Measurements from ENCODE around the gene ALK. TPM values are rescaled to one million over a fixed set of nuclear protein-coding genes. Genes with fewer than 3 reads are reported as not detected.

The ALK gene
- total RNA-seq, 4 donors from 2014 or later: 0.66 TPM; not detected in 3

DNA sequence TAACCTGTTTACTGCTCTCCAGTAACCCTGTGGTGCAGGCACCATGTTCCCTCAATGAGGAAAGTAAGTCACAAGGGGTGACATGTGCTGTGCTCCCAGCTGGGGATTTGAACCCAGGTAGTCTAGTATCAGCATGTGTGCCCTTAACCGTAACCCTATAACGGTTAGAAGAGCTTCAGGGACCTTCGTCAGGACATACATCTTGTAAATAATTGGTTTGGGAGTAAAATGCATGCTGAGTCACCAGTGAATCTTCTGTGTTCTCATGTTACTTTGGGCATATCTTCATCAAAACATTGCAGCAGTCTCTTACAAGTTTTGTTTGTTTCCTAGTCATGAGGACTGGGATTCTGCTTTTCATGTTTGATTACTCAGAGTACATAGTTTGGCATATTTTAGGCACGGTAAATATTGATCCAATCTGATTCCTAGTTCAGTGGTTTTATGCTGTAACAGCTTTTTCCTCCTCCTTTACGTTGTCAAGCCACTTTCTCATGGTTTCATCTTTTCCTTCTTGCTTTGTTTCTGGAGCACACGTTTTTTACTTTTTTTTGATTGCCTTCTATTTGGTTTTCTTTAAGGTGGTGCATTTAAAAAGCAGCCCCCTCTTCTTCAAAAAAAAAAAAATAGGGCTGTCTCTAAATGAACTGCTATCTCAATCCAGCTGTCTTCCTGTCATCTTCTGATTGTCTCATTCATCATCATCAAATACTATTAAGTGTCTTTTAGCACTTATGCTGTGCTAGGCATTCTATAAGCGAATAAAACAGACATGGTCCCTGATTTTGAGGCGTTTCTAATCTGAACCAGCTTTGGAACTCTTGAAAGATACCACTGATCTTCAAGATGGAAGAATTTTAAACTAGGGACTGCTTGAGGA lies 755.8 kb downstream of the ALK start:
- no peak for TF ChIP-seq POLR2A (IDR thresholded peaks at IDR 0.05)
- TF ChIP-seq, protein P1, sequence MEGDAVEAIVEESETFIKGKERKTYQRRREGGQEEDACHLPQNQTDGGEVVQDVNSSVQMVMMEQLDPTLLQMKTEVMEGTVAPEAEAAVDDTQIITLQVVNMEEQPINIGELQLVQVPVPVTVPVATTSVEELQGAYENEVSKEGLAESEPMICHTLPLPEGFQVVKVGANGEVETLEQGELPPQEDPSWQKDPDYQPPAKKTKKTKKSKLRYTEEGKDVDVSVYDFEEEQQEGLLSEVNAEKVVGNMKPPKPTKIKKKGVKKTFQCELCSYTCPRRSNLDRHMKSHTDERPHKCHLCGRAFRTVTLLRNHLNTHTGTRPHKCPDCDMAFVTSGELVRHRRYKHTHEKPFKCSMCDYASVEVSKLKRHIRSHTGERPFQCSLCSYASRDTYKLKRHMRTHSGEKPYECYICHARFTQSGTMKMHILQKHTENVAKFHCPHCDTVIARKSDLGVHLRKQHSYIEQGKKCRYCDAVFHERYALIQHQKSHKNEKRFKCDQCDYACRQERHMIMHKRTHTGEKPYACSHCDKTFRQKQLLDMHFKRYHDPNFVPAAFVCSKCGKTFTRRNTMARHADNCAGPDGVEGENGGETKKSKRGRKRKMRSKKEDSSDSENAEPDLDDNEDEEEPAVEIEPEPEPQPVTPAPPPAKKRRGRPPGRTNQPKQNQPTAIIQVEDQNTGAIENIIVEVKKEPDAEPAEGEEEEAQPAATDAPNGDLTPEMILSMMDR (IDR thresholded peaks at IDR 0.05): no peak
- WGBS, 2 donors: 61 to 68% methylated on average over 8 of the region's 8 CpGs
- intact Hi-C loops (cut with DNase I; ENCODE audit: low total_unique reads): no loop called here
- DNase-seq (ENCODE audit: low spot score in 2 of 2): no peak
- H3K4me3 ChIP-seq (ENCODE audit: low read depth, poor library complexity, severe bottlenecking): no peak overlapping the region

DNA sequence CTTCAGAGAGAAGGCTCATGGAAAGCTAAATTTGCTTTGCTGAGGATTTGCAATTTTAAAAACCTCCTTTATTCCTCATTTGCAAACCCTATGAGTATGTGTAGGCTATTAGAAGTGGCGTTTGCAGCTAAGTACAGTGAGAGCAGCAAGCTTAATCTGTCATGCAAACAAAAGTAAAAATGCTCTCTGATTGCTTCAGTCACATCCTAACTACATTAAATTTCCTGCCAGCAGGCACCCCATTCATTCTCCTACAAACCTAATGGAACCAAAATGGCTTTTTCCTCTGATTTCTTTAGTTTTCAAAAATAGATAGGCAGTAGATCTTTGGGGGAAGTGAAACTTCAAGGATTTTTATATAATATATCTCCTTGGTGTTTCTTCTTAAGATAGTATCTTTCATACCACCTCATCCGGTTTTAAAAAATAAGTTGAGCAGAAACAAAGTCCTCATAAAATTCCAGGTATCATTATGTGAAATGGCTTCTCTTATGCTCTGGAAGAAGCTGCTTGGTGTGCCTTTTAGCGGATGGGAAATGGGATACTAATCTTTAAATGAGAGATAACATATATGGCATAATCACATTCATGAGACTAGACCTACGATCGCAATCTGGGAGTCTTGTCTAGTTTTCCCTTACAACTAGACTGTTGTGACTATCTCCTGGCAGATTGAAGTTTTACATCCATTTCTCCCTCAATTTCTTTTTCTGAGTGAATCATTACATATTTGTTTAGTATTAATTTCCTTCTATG lies 757.1 kb downstream of the ALK start:
- intact Hi-C loops (cut with DNase I; ENCODE audit: low total_unique reads): no loop called here
- no peak for DNase-seq (ENCODE audit: low spot score in 2 of 2)

DNA sequence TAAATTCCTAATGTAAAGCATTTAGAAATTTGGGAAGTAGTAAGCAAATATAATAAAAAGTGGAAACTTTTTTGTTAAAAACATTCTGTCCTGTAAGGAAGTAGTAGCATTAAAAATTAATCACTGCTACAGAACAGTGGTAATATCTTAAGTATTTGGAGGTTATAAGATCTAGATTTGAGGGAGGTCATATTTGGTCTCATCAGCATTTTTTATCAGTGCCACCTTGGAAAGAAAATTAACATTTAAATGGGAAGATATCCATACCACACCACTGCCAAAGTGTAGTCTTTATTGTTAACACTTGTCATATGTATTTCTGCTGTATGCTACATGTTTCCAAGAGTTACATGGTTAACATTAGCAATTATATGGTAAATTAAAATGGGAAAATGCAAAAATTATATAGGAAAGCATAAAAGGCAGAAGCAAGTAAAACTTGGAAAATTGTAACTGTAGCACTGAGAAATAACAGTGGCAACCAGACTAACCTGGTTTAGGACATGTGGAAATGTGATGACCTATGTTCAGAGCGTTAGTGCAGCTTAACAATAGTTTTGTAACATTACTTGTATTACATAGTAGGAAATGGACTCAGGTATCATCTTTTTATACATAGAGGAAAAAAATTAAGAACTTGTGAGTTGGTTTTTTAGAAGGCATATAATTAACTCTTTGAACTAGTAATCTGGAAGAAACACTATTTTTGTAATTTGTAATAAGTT lies 759.0 kb downstream of the ALK start:
- DNase-seq (ENCODE audit: low spot score in 2 of 2): no peak
- no peak for TF ChIP-seq POLR2A (IDR thresholded peaks at IDR 0.05)
- TF ChIP-seq, protein P1 (IDR thresholded peaks at IDR 0.05): no peak
- H3K4me3 ChIP-seq (ENCODE audit: low read depth, poor library complexity, severe bottlenecking): no peak overlapping the region
- 81 to 83% methylated on average over 1 of the region's 1 CpG for WGBS, 2 donors
- intact Hi-C loops (cut with DNase I; ENCODE audit: low total_unique reads): no loop called here

More for the DNA sequence above, 757.1 kb downstream of the ALK start:
- TF ChIP-seq, protein P1 (IDR thresholded peaks at IDR 0.05): no peak
- TF ChIP-seq POLR2A (IDR thresholded peaks at IDR 0.05): no peak
- no peak overlapping the region for H3K4me3 ChIP-seq (ENCODE audit: low read depth, poor library complexity, severe bottlenecking)
- 86 to 88% methylated on average over 5 of the region's 5 CpGs for WGBS, 2 donors

DNA sequence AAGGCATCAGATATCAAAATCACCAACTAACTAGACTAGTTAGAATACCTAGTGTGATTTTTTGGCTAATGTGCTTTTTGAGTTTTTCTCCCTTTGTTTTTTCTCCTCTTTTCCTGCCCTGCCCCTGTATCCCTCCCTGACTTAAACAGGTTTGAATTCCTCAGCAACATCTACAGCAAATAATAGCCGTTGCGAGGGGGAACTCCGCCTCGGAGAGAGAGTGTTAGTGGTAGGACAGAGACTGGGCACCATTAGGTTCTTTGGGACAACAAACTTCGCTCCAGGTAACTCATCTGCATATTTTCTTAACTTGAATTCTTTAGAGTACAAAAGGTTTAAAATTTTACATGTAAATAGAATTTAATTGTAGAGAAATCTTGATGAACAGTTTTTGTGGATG lies 761.2 kb downstream of the ALK start:
- H3K4me3 ChIP-seq (ENCODE audit: low read depth, poor library complexity, severe bottlenecking): no peak overlapping the region
- intact Hi-C loops (cut with DNase I; ENCODE audit: low total_unique reads): no loop called here
- no peak for TF ChIP-seq POLR2A (IDR thresholded peaks at IDR 0.05)
- TF ChIP-seq, protein P1 (IDR thresholded peaks at IDR 0.05): no peak
- 86 to 91% methylated on average over 5 of the region's 5 CpGs for WGBS, 2 donors
- no peak for DNase-seq (ENCODE audit: low spot score in 2 of 2)

DNA sequence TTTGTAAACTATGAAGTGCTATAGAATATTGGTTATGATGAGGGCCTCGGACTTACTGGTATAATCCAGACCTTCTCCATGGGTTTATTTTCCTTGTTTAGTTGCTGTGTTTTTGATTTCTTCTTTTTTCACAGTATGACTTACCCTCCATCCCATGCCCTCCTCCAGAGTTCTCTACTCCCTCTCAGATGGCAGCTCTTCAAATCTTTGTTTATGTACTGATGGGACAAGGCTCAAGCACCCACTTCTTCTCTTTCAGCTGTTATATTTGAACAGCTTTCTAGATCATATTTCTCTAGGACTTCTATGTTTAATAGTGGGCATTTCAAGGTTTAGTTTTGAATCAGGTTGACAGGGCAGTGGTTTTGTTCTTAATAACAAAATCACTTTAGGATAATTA lies 762.3 kb downstream of the ALK start:
- H3K4me3 ChIP-seq (ENCODE audit: low read depth, poor library complexity, severe bottlenecking): no peak overlapping the region
- no peak for TF ChIP-seq POLR2A (IDR thresholded peaks at IDR 0.05)
- TF ChIP-seq, protein P1 (IDR thresholded peaks at IDR 0.05): no peak
- intact Hi-C loops (cut with DNase I; ENCODE audit: low total_unique reads): no loop called here
- 0 to 46% methylated on average over 1 of the region's 1 CpG for WGBS, 2 donors
- DNase-seq (ENCODE audit: low spot score in 2 of 2): no peak
